ENCODE measurements around the gene OPN4.
"Not testable (repeated sequence)": the region's sequence is repeated elsewhere in the genome, so short reads cannot be mapped to it uniquely, and the experiment has no call there.

OPN4 gene

DNA sequence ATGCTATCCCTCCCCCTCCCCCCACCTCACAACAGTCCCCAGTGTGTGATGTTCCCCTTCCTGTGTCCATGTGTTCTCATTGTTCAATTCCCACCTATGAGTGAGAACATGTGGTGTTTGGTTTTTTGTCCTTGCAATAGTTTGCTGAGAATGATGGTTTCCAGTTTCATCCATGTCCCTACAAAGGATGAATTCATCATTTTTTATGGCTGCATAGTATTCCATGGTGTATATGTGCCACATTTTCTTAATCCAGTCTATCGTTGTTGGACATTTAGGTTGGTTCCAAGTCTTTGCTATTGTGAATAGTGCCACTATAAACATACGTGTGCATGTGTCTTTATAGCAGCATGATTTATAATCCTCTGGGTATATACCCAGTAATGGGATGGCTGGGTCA is 37.1 kb upstream of the OPN4 start:
- CTCF ChIA-PET; POLR2A ChIA-PET; H3K27me3 ChIP-seq (replicated peaks in 2 of 5; ENCODE audit: control insufficient read depth in 4 of 5, insufficient read depth in 5 of 5, low read length in 4 of 5); H3K9me3 ChIP-seq (ENCODE audit: control extremely low read depth in 1 of 5, control insufficient read depth in 4 of 5, insufficient read depth in 2 of 5, low read depth in 1 of 5, low read length in 4 of 5); H3K27ac ChIP-seq (ENCODE audit: insufficient read depth in 1 of 2, low read depth in 1 of 2, low read length in 2 of 2, poor library complexity in 1 of 2, severe bottlenecking in 2 of 2); H3K36me3 ChIP-seq (ENCODE audit: control insufficient read depth in 4 of 4, insufficient read depth in 4 of 4, low read length in 3 of 4); H3K4me3 ChIP-seq (ENCODE audit: control insufficient read depth in 1 of 7, extremely low read depth in 1 of 7, insufficient read depth in 4 of 7, low read depth in 2 of 7, low read length in 6 of 7); DNase-seq; H3K4me1 ChIP-seq (ENCODE audit: control extremely low read depth in 1 of 4, control insufficient read depth in 4 of 4, insufficient read depth in 4 of 4, low read length in 3 of 4): not testable (repeated sequence)
- no CpG with 5 or more reads among the region's 2 CpGs for WGBS (ENCODE audit: insufficient coverage)

GRCh38 chr10:86628311-86628710 is 26.0 kb upstream of the OPN4 start:
- Histone ChIP-seq H3K27ac (ENCODE audit: insufficient read depth in 1 of 2, low read depth in 1 of 2, low read length in 2 of 2, poor library complexity in 1 of 2, severe bottlenecking in 2 of 2) (no peak overlapping the region), H3K4me3 (ENCODE audit: control insufficient read depth in 1 of 7, extremely low read depth in 1 of 7, insufficient read depth in 4 of 7, low read depth in 2 of 7, low read length in 6 of 7) (no peak overlapping the region), H3K4me1 (ENCODE audit: control extremely low read depth in 1 of 4, control insufficient read depth in 4 of 4, insufficient read depth in 4 of 4, low read length in 3 of 4) (peaks cover 0 to 7% (median 5%) of the 10 kb centered on the region in 4 experiments), H3K36me3 (ENCODE audit: control insufficient read depth in 4 of 4, insufficient read depth in 4 of 4, low read length in 3 of 4) (no peaks in the 10 kb centered on the region), H3K9me3 (ENCODE audit: control extremely low read depth in 1 of 5, control insufficient read depth in 4 of 5, insufficient read depth in 2 of 5, low read depth in 1 of 5, low read length in 4 of 5) (no peaks in the 10 kb centered on the region), H3K27me3 (replicated peaks in 2 of 5; ENCODE audit: control insufficient read depth in 4 of 5, insufficient read depth in 5 of 5, low read length in 4 of 5) (peaks cover 6 to 33% (median 16%) of the 10 kb centered on the region in 5 experiments)
- POLR2A ChIA-PET, result interaction anchor here (0.7 kb wide), 1 partner anchor 228 kb away, joined by 3 read pairs; no protein-coding TSS in a partner anchor
- 100% methylated on average over 2 of the region's 2 CpGs for WGBS (ENCODE audit: insufficient coverage)
- DNase-seq, result no peak
- CTCF ChIA-PET, result interaction anchor here (0.7 kb wide), 1 partner anchor 205 kb away, joined by 3 read pairs; no protein-coding TSS in a partner anchor

GRCh38 chr10:86630079-86630478 is 24.3 kb upstream of the OPN4 start:
- POLR2A ChIA-PET, result no interaction called here
- Histone ChIP-seq H3K27me3 (replicated peaks in 2 of 5; ENCODE audit: control insufficient read depth in 4 of 5, insufficient read depth in 5 of 5, low read length in 4 of 5) (peaks cover 6 to 46% (median 18%) of the 10 kb centered on the region in 5 experiments), H3K4me1 (ENCODE audit: control extremely low read depth in 1 of 4, control insufficient read depth in 4 of 4, insufficient read depth in 4 of 4, low read length in 3 of 4) (peaks cover 0 to 7% (median 5%) of the 10 kb centered on the region in 4 experiments), H3K27ac (ENCODE audit: insufficient read depth in 1 of 2, low read depth in 1 of 2, low read length in 2 of 2, poor library complexity in 1 of 2, severe bottlenecking in 2 of 2) (no peak overlapping the region), H3K4me3 (ENCODE audit: control insufficient read depth in 1 of 7, extremely low read depth in 1 of 7, insufficient read depth in 4 of 7, low read depth in 2 of 7, low read length in 6 of 7) (no peak overlapping the region), H3K36me3 (ENCODE audit: control insufficient read depth in 4 of 4, insufficient read depth in 4 of 4, low read length in 3 of 4) (no peaks in the 10 kb centered on the region), H3K9me3 (ENCODE audit: control extremely low read depth in 1 of 5, control insufficient read depth in 4 of 5, insufficient read depth in 2 of 5, low read depth in 1 of 5, low read length in 4 of 5) (no peaks in the 10 kb centered on the region)
- CTCF ChIA-PET, result interaction anchor here (1.7 kb wide), 1 partner anchor 14 kb away, joined by 4 read pairs; no protein-coding TSS in a partner anchor
- no peak for DNase-seq
- WGBS (ENCODE audit: insufficient coverage), result 100% methylated on average over 1 of the region's 2 CpGs

DNA sequence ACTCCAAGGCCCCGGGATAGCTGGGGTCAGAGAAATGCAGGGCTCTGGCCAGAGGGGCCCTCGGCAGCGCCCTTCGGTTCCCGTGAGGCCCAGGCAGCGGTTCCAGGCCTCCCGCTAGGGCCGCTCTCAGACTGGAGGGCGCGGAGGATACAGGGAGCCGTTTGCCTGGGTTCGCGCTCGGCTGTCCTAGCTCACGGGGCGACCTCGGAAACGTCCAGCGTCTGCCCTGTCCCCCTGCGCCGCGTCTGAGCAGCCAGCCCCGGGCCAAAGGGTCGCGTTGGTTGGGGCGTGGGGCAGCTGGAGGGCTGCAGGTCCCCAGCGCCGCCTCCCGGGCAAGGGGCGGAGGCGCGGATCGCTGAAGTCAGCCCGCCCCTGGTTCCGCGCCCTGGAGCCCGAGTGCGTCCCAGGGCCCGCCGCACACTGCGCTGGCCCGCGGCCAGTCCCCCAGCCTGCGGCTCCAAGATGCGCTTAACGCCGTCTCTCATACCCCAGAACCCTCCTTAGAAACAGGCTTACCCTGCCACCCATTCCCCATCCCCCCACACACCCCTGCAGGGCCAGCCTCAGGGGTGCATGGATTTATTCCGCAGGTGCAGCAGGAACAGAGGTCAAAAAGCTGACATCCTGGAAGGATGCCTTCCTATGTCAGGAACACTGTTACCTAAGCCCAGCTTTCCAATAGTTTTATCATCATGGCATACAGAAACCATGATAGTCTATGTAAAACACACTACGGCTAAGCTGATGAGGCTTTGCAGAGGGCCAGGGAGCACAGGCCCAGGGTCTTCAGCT is 22.1 kb upstream of the OPN4 start:
- peaks cover 8 to 48% (median 18%) of the 10 kb centered on the region in 5 experiments for H3K27me3 ChIP-seq (replicated peaks in 2 of 5; ENCODE audit: control insufficient read depth in 4 of 5, insufficient read depth in 5 of 5, low read length in 4 of 5)
- H3K4me3 ChIP-seq (ENCODE audit: control insufficient read depth in 1 of 7, extremely low read depth in 1 of 7, insufficient read depth in 4 of 7, low read depth in 2 of 7, low read length in 6 of 7), result peak overlapping the region in 4 of 7 experiments; percentile 26 to 64 (median 53)
- ChIA-PET CTCF (no interaction called here), POLR2A (no interaction called here)
- WGBS (ENCODE audit: insufficient coverage), result 7% methylated on average over 45 of the region's 49 CpGs
- peak; percentile 24 to 61 (median 49) for DNase-seq
- H3K27ac ChIP-seq (ENCODE audit: insufficient read depth in 1 of 2, low read depth in 1 of 2, low read length in 2 of 2, poor library complexity in 1 of 2, severe bottlenecking in 2 of 2), result no peak overlapping the region
- no peaks in the 10 kb centered on the region for H3K36me3 ChIP-seq (ENCODE audit: control insufficient read depth in 4 of 4, insufficient read depth in 4 of 4, low read length in 3 of 4)
- H3K4me1 ChIP-seq (ENCODE audit: control extremely low read depth in 1 of 4, control insufficient read depth in 4 of 4, insufficient read depth in 4 of 4, low read length in 3 of 4), result peaks cover 0 to 7% (median 5%) of the 10 kb centered on the region in 4 experiments
- H3K9me3 ChIP-seq (ENCODE audit: control extremely low read depth in 1 of 5, control insufficient read depth in 4 of 5, insufficient read depth in 2 of 5, low read depth in 1 of 5, low read length in 4 of 5), result no peaks in the 10 kb centered on the region

GRCh38 chr10:86632951-86633350 is 21.4 kb upstream of the OPN4 start:
- POLR2A ChIA-PET, result no interaction called here
- H3K36me3 ChIP-seq (ENCODE audit: control insufficient read depth in 4 of 4, insufficient read depth in 4 of 4, low read length in 3 of 4), result no peaks in the 10 kb centered on the region
- peak in 1 of 3 donors; percentile 3 for DNase-seq
- CTCF ChIA-PET, result no interaction called here
- H3K4me1 ChIP-seq (ENCODE audit: control extremely low read depth in 1 of 4, control insufficient read depth in 4 of 4, insufficient read depth in 4 of 4, low read length in 3 of 4), result peaks cover 0 to 7% (median 5%) of the 10 kb centered on the region in 4 experiments
- H3K4me3 ChIP-seq (ENCODE audit: control insufficient read depth in 1 of 7, extremely low read depth in 1 of 7, insufficient read depth in 4 of 7, low read depth in 2 of 7, low read length in 6 of 7), result no peak overlapping the region
- H3K27me3 ChIP-seq (replicated peaks in 2 of 5; ENCODE audit: control insufficient read depth in 4 of 5, insufficient read depth in 5 of 5, low read length in 4 of 5), result peaks cover 8 to 48% (median 18%) of the 10 kb centered on the region in 5 experiments
- WGBS (ENCODE audit: insufficient coverage), result 57% methylated on average over 4 of the region's 5 CpGs
- H3K9me3 ChIP-seq (ENCODE audit: control extremely low read depth in 1 of 5, control insufficient read depth in 4 of 5, insufficient read depth in 2 of 5, low read depth in 1 of 5, low read length in 4 of 5), result no peaks in the 10 kb centered on the region
- H3K27ac ChIP-seq (ENCODE audit: insufficient read depth in 1 of 2, low read depth in 1 of 2, low read length in 2 of 2, poor library complexity in 1 of 2, severe bottlenecking in 2 of 2), result no peak overlapping the region

- CTCF ChIA-PET, result no interaction called here
- H3K27ac ChIP-seq (ENCODE audit: insufficient read depth in 1 of 2, low read depth in 1 of 2, low read length in 2 of 2, poor library complexity in 1 of 2, severe bottlenecking in 2 of 2), result no peak overlapping the region
- H3K27me3 ChIP-seq (replicated peaks in 2 of 5; ENCODE audit: control insufficient read depth in 4 of 5, insufficient read depth in 5 of 5, low read length in 4 of 5), result peaks cover 3 to 45% (median 14%) of the 10 kb centered on the region in 5 experiments
- H3K4me1 ChIP-seq (ENCODE audit: control extremely low read depth in 1 of 4, control insufficient read depth in 4 of 4, insufficient read depth in 4 of 4, low read length in 3 of 4), result peaks cover 0 to 7% (median 5%) of the 10 kb centered on the region in 4 experiments
- no peak for DNase-seq
- H3K4me3 ChIP-seq (ENCODE audit: control insufficient read depth in 1 of 7, extremely low read depth in 1 of 7, insufficient read depth in 4 of 7, low read depth in 2 of 7, low read length in 6 of 7), result no peak overlapping the region
- H3K9me3 ChIP-seq (ENCODE audit: control extremely low read depth in 1 of 5, control insufficient read depth in 4 of 5, insufficient read depth in 2 of 5, low read depth in 1 of 5, low read length in 4 of 5), result no peaks in the 10 kb centered on the region
- 100% methylated on average over 1 of the region's 2 CpGs for WGBS (ENCODE audit: insufficient coverage)
- H3K36me3 ChIP-seq (ENCODE audit: control insufficient read depth in 4 of 4, insufficient read depth in 4 of 4, low read length in 3 of 4), result no peaks in the 10 kb centered on the region
- POLR2A ChIA-PET, result no interaction called here
Observed at GRCh38 chr10:86635402-86635801, 18.9 kb upstream of the OPN4 start.

DNA sequence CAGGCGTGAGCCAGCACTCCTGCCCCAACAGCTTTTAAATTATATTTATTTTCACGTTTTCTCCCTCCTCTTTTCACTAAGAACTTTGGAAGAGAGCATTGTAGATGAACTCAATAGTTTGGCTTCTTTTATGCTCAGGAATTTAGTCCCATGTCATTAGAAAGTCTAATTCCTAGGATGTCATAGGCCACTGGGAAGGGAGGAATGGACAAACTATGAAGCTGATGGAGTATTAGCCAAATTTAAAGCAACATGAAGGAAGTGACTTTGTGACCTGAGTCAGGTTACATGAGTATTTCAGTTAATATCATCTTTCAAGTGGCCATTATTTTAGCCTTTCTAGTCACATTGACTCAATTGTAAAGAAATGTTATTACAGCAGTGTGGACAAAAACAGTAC is 18.0 kb upstream of the OPN4 start:
- ChIA-PET POLR2A (interaction anchor here (0.6 kb wide), 1 partner anchor 66 kb away, joined by 6 read pairs; no protein-coding TSS in a partner anchor), CTCF (no interaction called here)
- H3K4me1 ChIP-seq (ENCODE audit: control extremely low read depth in 1 of 4, control insufficient read depth in 4 of 4, insufficient read depth in 4 of 4, low read length in 3 of 4), result peaks cover 0 to 7% (median 5%) of the 10 kb centered on the region in 4 experiments
- DNase-seq, result no peak
- no peak overlapping the region for H3K4me3 ChIP-seq (ENCODE audit: control insufficient read depth in 1 of 7, extremely low read depth in 1 of 7, insufficient read depth in 4 of 7, low read depth in 2 of 7, low read length in 6 of 7)
- H3K27me3 ChIP-seq (replicated peaks in 2 of 5; ENCODE audit: control insufficient read depth in 4 of 5, insufficient read depth in 5 of 5, low read length in 4 of 5), result peaks cover 3 to 38% (median 14%) of the 10 kb centered on the region in 5 experiments
- H3K27ac ChIP-seq (ENCODE audit: insufficient read depth in 1 of 2, low read depth in 1 of 2, low read length in 2 of 2, poor library complexity in 1 of 2, severe bottlenecking in 2 of 2), result no peak overlapping the region
- H3K36me3 ChIP-seq (ENCODE audit: control insufficient read depth in 4 of 4, insufficient read depth in 4 of 4, low read length in 3 of 4), result no peaks in the 10 kb centered on the region
- no CpG with 5 or more reads among the region's 2 CpGs for WGBS (ENCODE audit: insufficient coverage)
- peaks cover 0 to under 1% (median 0%) of the 10 kb centered on the region in 5 experiments for H3K9me3 ChIP-seq (ENCODE audit: control extremely low read depth in 1 of 5, control insufficient read depth in 4 of 5, insufficient read depth in 2 of 5, low read depth in 1 of 5, low read length in 4 of 5)

Data from common myeloid progenitor, CD34-positive (primary cell).